Measurements from ENCODE around the gene RAB3IP.

RAB3IP gene

GRCh38 chr12:69833696-69834095 lies 95.0 kb downstream of the RAB3IP start:
- no peak for TF ChIP-seq CTCF (IDR thresholded peaks at IDR 0.05; ENCODE audit: extremely low read depth, insufficient read depth, missing control alignments)
- in situ Hi-C loops (cut with MboI; ENCODE audit: low pct_unique_long_range_greater_than_20kb, low sequenced_read_pairs, unreplicated experiment) = no loop called here
- no peak for DNase-seq (ENCODE audit: low spot score)

- no peak for DNase-seq (ENCODE audit: low spot score)
- no peak for TF ChIP-seq CTCF (IDR thresholded peaks at IDR 0.05; ENCODE audit: extremely low read depth, insufficient read depth, missing control alignments)
- in situ Hi-C loops (cut with MboI; ENCODE audit: low pct_unique_long_range_greater_than_20kb, low sequenced_read_pairs, unreplicated experiment) = no loop called here
Observed at GRCh38 chr12:69834147-69834546, 95.5 kb downstream of the RAB3IP start.

- in situ Hi-C loops (cut with MboI; ENCODE audit: low pct_unique_long_range_greater_than_20kb, low sequenced_read_pairs, unreplicated experiment) = no loop called here
- DNase-seq (ENCODE audit: low spot score) = no peak
- TF ChIP-seq CTCF (IDR thresholded peaks at IDR 0.05; ENCODE audit: extremely low read depth, insufficient read depth, missing control alignments) = no peak
Observed at GRCh38 chr12:69834576-69834975, 95.9 kb downstream of the RAB3IP start.

- no peak for TF ChIP-seq CTCF (IDR thresholded peaks at IDR 0.05; ENCODE audit: extremely low read depth, insufficient read depth, missing control alignments)
- in situ Hi-C loops (cut with MboI; ENCODE audit: low pct_unique_long_range_greater_than_20kb, low sequenced_read_pairs, unreplicated experiment) = no loop called here
- DNase-seq (ENCODE audit: low spot score) = no peak
Observed at GRCh38 chr12:69835081-69835480, 96.4 kb downstream of the RAB3IP start.

GRCh38 chr12:69836015-69836414 lies 97.4 kb downstream of the RAB3IP start:
- DNase-seq (ENCODE audit: low spot score) = no peak
- in situ Hi-C loops (cut with MboI; ENCODE audit: low pct_unique_long_range_greater_than_20kb, low sequenced_read_pairs, unreplicated experiment) = no loop called here
- TF ChIP-seq CTCF (IDR thresholded peaks at IDR 0.05; ENCODE audit: extremely low read depth, insufficient read depth, missing control alignments) = no peak

- no peak for TF ChIP-seq CTCF (IDR thresholded peaks at IDR 0.05; ENCODE audit: extremely low read depth, insufficient read depth, missing control alignments)
- no peak for DNase-seq (ENCODE audit: low spot score)
- in situ Hi-C loops (cut with MboI; ENCODE audit: low pct_unique_long_range_greater_than_20kb, low sequenced_read_pairs, unreplicated experiment) = no loop called here
Observed at GRCh38 chr12:69837191-69837590, 98.5 kb downstream of the RAB3IP start.

All from GM13977 (cell line).